Measurements from ENCODE around the gene SNX5.

GRCh38 chr20:18018100-18018499, 49.5 kb upstream of the SNX5 start:
- TF ChIP-seq CTCF (IDR thresholded peaks at IDR 0.05; ENCODE audit: low read depth, low read length) (no peak), POLR2A (IDR thresholded peaks at IDR 0.05; ENCODE audit: extremely low read depth, insufficient read length) (no peak)
